Bronchial epithelial cell (primary cell): ENCODE measurements around the gene TOPAZ1. TPM values are rescaled to one million over a fixed set of nuclear protein-coding genes. Genes with fewer than 3 reads are reported as not detected.

Source experiments
- DNase-seq: peaks from one replicate; pipeline ENCODE4 v3.0.0-alpha.2; 2010; ENCODE audit warnings: low read depth
- FAIRE-seq: peaks from 2 replicates; lab custom pipeline; 2011; peaks lifted over from hg19 to GRCh38; lab: Jason Lieb, UNC
- H3K27me3 ChIP-seq: 2 replicates; pipeline ENCODE4 v1.5.1; 2011; ENCODE audit warnings: low read length; ENCODE audit not compliant: control insufficient read depth, insufficient read depth
- H3K36me3 ChIP-seq: 2 replicates; pipeline ENCODE4 v1.5.1; 2011; ENCODE audit warnings: low read length; ENCODE audit not compliant: control insufficient read depth, insufficient read depth
- H3K4me3 ChIP-seq: 2 replicates; pipeline ENCODE4 v1.5.1; 2011; ENCODE audit warnings: mild to moderate bottlenecking, low read depth, low read length, control low read depth
- CTCF ChIP-seq: IDR thresholded peaks from 2 replicates; pipeline ENCODE4 v1.5.1; 2011; ENCODE audit warnings: mild to moderate bottlenecking, moderate library complexity, low read length, control low read depth, inconsistent platforms; ENCODE audit not compliant: insufficient read depth, severe bottlenecking
- total RNA-seq: library from RNA; depleted of rRNA; stranded (reverse); fragments of >200 nt; gene quantifications from 2 replicates; pipeline ENCODE4 v1.2.1, GENCODE V29; 2014

The TOPAZ1 gene
- total RNA-seq, 1 donor from 2014 or later = not detected

DNA sequence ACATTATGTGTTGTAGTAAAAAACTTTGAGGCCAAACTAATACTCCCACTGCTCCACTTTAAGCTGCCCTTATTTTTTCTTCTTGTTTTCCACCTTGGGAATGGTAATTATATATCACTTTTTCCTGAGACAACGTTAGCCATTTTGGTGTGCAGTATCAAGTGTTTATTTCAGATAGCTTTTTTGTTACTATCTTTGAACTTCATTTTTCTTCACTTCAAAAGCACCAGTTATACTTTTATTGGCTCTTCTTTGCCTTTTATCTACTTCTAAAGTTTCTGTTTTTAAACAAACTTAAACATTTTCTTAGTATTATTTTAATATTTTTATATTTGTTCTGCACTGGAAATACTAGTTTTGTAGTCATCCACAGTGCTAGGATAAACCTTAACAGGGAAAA is 6.5 kb downstream of the TOPAZ1 start:
- FAIRE-seq (no peak), DNase-seq (no peak)
- no peak for TF ChIP-seq CTCF
- H3K36me3 ChIP-seq = no peaks in the 10 kb centered on the region
- no peaks in the 10 kb centered on the region for H3K27me3 ChIP-seq
- H3K4me3 ChIP-seq = no peak overlapping the region

- DNase-seq (no peak), FAIRE-seq (no peak)
- Histone ChIP-seq H3K36me3 (no peaks in the 10 kb centered on the region), H3K27me3 (no peaks in the 10 kb centered on the region), H3K4me3 (no peak overlapping the region)
- TF ChIP-seq CTCF = no peak
Observed at GRCh38 chr3:44252332-44252959, 10.8 kb downstream of the TOPAZ1 start.

DNA sequence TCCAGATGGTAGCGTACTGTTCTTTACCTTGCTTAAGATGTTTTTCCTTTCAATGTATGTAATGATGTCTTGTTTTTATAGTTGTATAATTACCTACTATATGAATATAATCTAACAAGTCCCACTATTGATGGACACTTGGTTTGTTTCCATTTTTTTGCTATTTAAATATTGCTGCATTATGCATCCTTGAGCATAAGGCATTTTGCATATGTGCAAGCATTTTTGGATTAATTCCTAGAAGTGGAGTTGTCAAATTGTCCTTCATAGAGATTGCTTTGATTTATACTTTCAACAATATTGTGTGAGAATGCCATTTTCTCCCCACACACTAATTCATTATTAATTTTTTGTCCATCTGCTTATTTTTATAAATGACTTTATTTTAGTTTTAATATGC is 17.7 kb downstream of the TOPAZ1 start:
- H3K4me3 ChIP-seq = no peak overlapping the region
- no peak for TF ChIP-seq CTCF
- H3K27me3 ChIP-seq = peaks cover 4% of the 10 kb centered on the region
- H3K36me3 ChIP-seq = no peaks in the 10 kb centered on the region
- FAIRE-seq (no peak), DNase-seq (no peak)

DNA sequence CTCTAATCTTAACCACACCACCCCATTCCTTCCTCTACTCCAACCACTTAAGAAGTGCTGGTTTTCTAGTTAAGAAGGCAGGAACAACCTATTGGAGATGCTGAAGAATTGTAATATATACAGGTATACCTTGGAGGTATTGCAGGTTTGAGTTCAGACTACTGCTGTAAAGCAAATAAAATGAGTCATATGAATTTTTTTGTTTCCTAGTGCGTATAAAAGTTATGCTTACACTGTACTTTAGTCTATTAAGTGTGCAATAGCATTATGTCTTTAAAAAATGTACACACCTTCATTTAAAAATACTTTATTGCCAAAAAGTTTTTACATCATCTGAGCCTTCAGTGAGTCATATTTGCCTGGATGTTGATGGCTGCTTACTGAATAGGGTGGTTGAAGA is 22.5 kb downstream of the TOPAZ1 start:
- DNase-seq = peak; percentile 33
- no peak for FAIRE-seq
- no peak overlapping the region for H3K4me3 ChIP-seq
- no peak for TF ChIP-seq CTCF
- peaks cover 4% of the 10 kb centered on the region for H3K27me3 ChIP-seq
- no peaks in the 10 kb centered on the region for H3K36me3 ChIP-seq

DNA sequence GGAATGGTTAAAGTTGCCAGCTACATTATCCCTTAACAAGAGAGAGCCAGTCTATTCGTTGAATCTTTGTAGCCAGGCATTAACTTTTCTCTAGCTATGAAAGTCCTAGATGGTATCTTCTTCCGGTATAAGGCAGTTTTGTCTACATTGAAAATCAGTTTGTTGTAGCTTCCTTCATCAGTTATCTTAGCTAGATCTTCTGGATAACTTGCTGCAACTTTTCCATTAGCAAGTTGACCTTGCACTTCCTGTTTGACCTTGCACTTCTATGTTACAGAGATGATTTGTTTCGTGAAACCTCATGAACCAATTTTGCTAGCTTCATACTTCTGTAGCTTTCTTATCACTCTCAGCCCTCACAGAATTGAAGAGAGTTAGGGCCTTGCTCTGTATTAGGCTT is 24.1 kb downstream of the TOPAZ1 start:
- H3K27me3 ChIP-seq = peaks cover 4% of the 10 kb centered on the region
- no peaks in the 10 kb centered on the region for H3K36me3 ChIP-seq
- TF ChIP-seq CTCF = no peak
- DNase-seq (no peak), FAIRE-seq (no peak)
- H3K4me3 ChIP-seq = no peak overlapping the region

- no peaks in the 10 kb centered on the region for H3K36me3 ChIP-seq
- TF ChIP-seq CTCF = no peak
- no peak for FAIRE-seq
- no peak overlapping the region for H3K4me3 ChIP-seq
- no peaks in the 10 kb centered on the region for H3K27me3 ChIP-seq
- no peak for DNase-seq
Observed at GRCh38 chr3:44272191-44272590, 30.5 kb downstream of the TOPAZ1 start.
